Neural cell (in vitro differentiated cells): ENCODE results near the gene PFN3. TPM values are rescaled to one million over a fixed set of nuclear protein-coding genes. Genes with fewer than 3 reads are reported as not detected.
"Not testable (repeated sequence)": the region's sequence is repeated elsewhere in the genome, so short reads cannot be mapped to it uniquely, and the experiment has no call there.

Experiments
- H2AFZ ChIP-seq: fragments of 200-600, 300-800 bp; sonication (generic), shearing (Covaris generic); 2 replicates; pipeline ENCODE4 v1.6.0; 2014; ENCODE audit warnings: low read depth, mild to moderate bottlenecking, antibody characterized with exemption, low read length, moderate library complexity
- H3F3A ChIP-seq: fragments of 200-600 bp; shearing (Covaris generic); 2 replicates; pipeline ENCODE4 v1.6.1; 2016; ENCODE audit warnings: mild to moderate bottlenecking, moderate library complexity, mixed read lengths, antibody characterized with exemption, low read length; ENCODE audit not compliant: insufficient read depth, poor library complexity, severe bottlenecking
- H3K27ac ChIP-seq: fragments of 200-600, 300-800 bp; sonication (generic), shearing (Covaris generic); 2 replicates; pipeline ENCODE4 v1.5.1; 2014; ENCODE audit warnings: mild to moderate bottlenecking, low read length, moderate library complexity
- H3K27me3 ChIP-seq: fragments of 300-800, 200-600 bp; sonication (generic), shearing (Covaris generic); 2 replicates; pipeline ENCODE4 v1.6.0; 2014; ENCODE audit warnings: mild to moderate bottlenecking, low read depth, low read length, moderate library complexity; ENCODE audit not compliant: insufficient read depth
- H3K36me3 ChIP-seq: fragments of 300-800, 200-600 bp; sonication (generic), shearing (Covaris generic); 2 replicates; pipeline ENCODE4 v1.5.1; 2014; ENCODE audit warnings: mild to moderate bottlenecking, antibody characterized with exemption, low read length, moderate library complexity; ENCODE audit not compliant: insufficient read depth
- H3K4me2 ChIP-seq: fragments of 300-800, 200-600 bp; sonication (generic), shearing (Covaris generic); 2 replicates; pipeline ENCODE4 v1.6.0; 2014; ENCODE audit warnings: mild to moderate bottlenecking, low read length
- H3K4me3 ChIP-seq: fragments of 300-800, 200-600 bp; sonication (generic), shearing (Covaris generic); 2 replicates; pipeline ENCODE4 v1.5.1; 2014; ENCODE audit warnings: mild to moderate bottlenecking, low read length, moderate library complexity
- H3K79me2 ChIP-seq: fragments of 200-600 bp; shearing (Covaris generic); replicated peaks from 2 replicates; pipeline ENCODE4 v1.6.0; 2014; ENCODE audit warnings: mild to moderate bottlenecking, low read length, moderate library complexity; ENCODE audit not compliant: insufficient read depth
- H3K9ac ChIP-seq: fragments of 300-800, 200-600 bp; sonication (generic), shearing (Covaris generic); 2 replicates; pipeline ENCODE4 v1.6.1; 2016; ENCODE audit warnings: mild to moderate bottlenecking, low read length, mixed read lengths
- H3K9me2 ChIP-seq: fragments of 200-600 bp; shearing (Covaris generic); 2 replicates; pipeline ENCODE4 v1.6.1; 2016; ENCODE audit warnings: mild to moderate bottlenecking, low read length, mixed read lengths; ENCODE audit not compliant: insufficient read depth
- H3K9me3 ChIP-seq: fragments of 200-600, 300-800 bp; sonication (generic), shearing (Covaris generic); 2 replicates; pipeline ENCODE4 v1.6.1; 2016; ENCODE audit warnings: mild to moderate bottlenecking, mixed run types, low read length, moderate library complexity, mixed read lengths
- H4K20me1 ChIP-seq: fragments of 200-600 bp; shearing (Covaris generic); 2 replicates; pipeline ENCODE4 v1.6.1; 2016; ENCODE audit warnings: mild to moderate bottlenecking, mixed run types; ENCODE audit not compliant: insufficient read depth
- EP300 ChIP-seq: fragments of 450-650 bp; conservative IDR thresholded peaks from 2 replicates; pipeline ENCODE4 v1.6.1; 2014; ENCODE audit warnings: antibody characterized with exemption, mild to moderate bottlenecking, moderate library complexity; ENCODE audit not compliant: poor library complexity, severe bottlenecking
- EZH2 ChIP-seq: fragments of 200-600, 300-800 bp; shearing (Covaris generic), sonication (generic); IDR thresholded peaks from 2 replicates; pipeline ENCODE4 v1.6.1; 2014; ENCODE audit warnings: antibody characterized with exemption, low read length, borderline replicate concordance, mild to moderate bottlenecking; ENCODE audit not compliant: insufficient read depth, poor library complexity, severe bottlenecking
- MXI1 ChIP-seq: fragments of 450-650 bp; conservative IDR thresholded peaks from 2 replicates; pipeline ENCODE4 v1.6.1; 2014; ENCODE audit warnings: antibody characterized with exemption, mild to moderate bottlenecking; ENCODE audit not compliant: poor library complexity, severe bottlenecking
- POLR2AphosphoS5 ChIP-seq: IDR thresholded peaks from 2 replicates; pipeline ENCODE4 v1.6.1; 2012
- RAD21 ChIP-seq: fragments of 450-650 bp; conservative IDR thresholded peaks from 2 replicates; pipeline ENCODE4 v1.6.1; 2014; ENCODE audit warnings: antibody characterized with exemption, mild to moderate bottlenecking, moderate library complexity
- SMC3 ChIP-seq: fragments of 450-650 bp; conservative IDR thresholded peaks from 2 replicates; pipeline ENCODE4 v1.6.1; 2014; ENCODE audit warnings: antibody characterized with exemption, mild to moderate bottlenecking, moderate library complexity; ENCODE audit not compliant: poor library complexity
- TAF1 ChIP-seq: IDR thresholded peaks from 2 replicates; pipeline ENCODE4 v1.6.1; 2012; ENCODE audit warnings: low read depth
- polyA plus RNA-seq: library from polyadenylated mRNA; depleted of rRNA; stranded (reverse); fragments of >200 nt; gene quantifications from 2 replicates; pipeline ENCODE4 v1.2.3, GENCODE V29; 2014
- TF ChIP-seq, protein P1 (sequence below): fragments of 450-650 bp; IDR thresholded peaks from 2 replicates; pipeline ENCODE4 v1.5.1; 2014; ENCODE audit warnings: antibody characterized with exemption, mild to moderate bottlenecking, moderate library complexity; ENCODE audit not compliant: poor library complexity, severe bottlenecking
- TF ChIP-seq, protein P2 (sequence below): IDR thresholded peaks from 2 replicates; pipeline ENCODE4 v1.6.1; 2012; ENCODE audit warnings: borderline replicate concordance

PFN3 gene
- polyA plus RNA-seq, 1 donor from 2014 or later = not detected

DNA sequence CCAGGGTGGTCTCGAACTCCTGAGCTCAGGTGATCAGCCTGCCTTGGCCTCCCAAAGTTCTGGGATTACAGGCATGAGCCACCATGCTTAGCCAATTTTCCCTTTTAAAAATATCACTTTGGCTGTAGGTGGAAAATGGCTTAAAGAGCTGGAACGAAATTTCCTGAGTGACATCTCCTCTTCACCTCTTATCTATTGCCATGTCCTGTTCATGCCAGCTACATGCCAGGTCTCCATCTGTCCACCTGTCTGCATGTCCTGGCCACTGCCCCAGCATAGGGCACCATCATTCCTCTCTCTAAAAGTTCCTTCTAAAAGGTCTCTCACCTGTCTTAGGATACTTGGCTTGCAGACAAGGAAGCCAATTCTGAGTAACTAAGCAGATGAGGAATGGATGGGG is 23.2 kb upstream of the PFN3 start:
- H3K9me2 ChIP-seq = no peaks in the 10 kb centered on the region
- H2AFZ ChIP-seq = no peak overlapping the region

DNA sequence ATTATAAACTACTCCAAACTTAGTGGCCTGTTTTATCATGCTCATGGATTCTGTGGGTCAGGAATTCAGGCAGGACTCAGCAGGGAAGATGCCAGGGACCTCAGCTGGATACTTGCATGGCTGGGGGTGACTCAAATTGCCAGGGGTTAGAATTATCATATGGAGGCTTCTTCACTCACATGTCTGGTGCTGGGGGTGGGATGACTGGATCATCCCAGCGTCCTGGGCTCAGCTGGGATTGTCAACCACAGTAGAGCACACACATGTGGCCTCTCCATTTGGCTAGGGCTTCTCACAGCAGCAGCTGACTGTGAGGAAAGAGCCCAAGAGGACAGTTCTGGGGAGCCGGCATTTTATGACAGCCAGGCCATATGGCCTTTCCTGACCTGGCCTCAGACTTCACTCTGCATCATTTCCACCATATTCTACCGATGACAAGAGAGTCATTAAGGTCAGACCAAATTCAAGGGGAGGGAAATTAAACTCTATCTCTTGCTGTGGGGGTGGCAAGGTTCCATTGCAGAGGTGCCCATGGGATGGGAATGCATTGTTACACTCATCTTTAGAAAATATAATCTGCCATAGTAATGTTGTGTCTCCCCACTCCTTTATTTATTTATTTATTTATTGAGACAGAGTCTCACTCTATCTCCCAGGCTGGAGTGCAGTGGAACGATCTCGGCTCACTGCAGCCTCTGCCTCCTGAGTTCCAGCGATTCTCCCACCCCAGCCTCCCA is 20.8 kb upstream of the PFN3 start:
- no peaks in the 10 kb centered on the region for H3K36me3 ChIP-seq
- no peak overlapping the region for H3K4me2 ChIP-seq
- H3F3A ChIP-seq = no peaks in the 10 kb centered on the region
- H3K27ac ChIP-seq = no peak overlapping the region
- no peaks in the 10 kb centered on the region for H3K9me3 ChIP-seq
- H3K79me2 ChIP-seq = no peaks in the 10 kb centered on the region
- H3K27me3 ChIP-seq = no peaks in the 10 kb centered on the region
- H3K9ac ChIP-seq = no peak overlapping the region
- TF ChIP-seq, protein P1, sequence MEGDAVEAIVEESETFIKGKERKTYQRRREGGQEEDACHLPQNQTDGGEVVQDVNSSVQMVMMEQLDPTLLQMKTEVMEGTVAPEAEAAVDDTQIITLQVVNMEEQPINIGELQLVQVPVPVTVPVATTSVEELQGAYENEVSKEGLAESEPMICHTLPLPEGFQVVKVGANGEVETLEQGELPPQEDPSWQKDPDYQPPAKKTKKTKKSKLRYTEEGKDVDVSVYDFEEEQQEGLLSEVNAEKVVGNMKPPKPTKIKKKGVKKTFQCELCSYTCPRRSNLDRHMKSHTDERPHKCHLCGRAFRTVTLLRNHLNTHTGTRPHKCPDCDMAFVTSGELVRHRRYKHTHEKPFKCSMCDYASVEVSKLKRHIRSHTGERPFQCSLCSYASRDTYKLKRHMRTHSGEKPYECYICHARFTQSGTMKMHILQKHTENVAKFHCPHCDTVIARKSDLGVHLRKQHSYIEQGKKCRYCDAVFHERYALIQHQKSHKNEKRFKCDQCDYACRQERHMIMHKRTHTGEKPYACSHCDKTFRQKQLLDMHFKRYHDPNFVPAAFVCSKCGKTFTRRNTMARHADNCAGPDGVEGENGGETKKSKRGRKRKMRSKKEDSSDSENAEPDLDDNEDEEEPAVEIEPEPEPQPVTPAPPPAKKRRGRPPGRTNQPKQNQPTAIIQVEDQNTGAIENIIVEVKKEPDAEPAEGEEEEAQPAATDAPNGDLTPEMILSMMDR = no peak
- TF ChIP-seq MXI1 = no peak
- no peak for TF ChIP-seq RAD21
- no peak for TF ChIP-seq POLR2AphosphoS5
- TF ChIP-seq TAF1 = no peak
- no peak for TF ChIP-seq EZH2
- TF ChIP-seq, protein P2, sequence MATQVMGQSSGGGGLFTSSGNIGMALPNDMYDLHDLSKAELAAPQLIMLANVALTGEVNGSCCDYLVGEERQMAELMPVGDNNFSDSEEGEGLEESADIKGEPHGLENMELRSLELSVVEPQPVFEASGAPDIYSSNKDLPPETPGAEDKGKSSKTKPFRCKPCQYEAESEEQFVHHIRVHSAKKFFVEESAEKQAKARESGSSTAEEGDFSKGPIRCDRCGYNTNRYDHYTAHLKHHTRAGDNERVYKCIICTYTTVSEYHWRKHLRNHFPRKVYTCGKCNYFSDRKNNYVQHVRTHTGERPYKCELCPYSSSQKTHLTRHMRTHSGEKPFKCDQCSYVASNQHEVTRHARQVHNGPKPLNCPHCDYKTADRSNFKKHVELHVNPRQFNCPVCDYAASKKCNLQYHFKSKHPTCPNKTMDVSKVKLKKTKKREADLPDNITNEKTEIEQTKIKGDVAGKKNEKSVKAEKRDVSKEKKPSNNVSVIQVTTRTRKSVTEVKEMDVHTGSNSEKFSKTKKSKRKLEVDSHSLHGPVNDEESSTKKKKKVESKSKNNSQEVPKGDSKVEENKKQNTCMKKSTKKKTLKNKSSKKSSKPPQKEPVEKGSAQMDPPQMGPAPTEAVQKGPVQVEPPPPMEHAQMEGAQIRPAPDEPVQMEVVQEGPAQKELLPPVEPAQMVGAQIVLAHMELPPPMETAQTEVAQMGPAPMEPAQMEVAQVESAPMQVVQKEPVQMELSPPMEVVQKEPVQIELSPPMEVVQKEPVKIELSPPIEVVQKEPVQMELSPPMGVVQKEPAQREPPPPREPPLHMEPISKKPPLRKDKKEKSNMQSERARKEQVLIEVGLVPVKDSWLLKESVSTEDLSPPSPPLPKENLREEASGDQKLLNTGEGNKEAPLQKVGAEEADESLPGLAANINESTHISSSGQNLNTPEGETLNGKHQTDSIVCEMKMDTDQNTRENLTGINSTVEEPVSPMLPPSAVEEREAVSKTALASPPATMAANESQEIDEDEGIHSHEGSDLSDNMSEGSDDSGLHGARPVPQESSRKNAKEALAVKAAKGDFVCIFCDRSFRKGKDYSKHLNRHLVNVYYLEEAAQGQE = no peak
- TF ChIP-seq SMC3 = no peak
- no peak for TF ChIP-seq EP300
- no peak overlapping the region for H3K4me3 ChIP-seq
- H4K20me1 ChIP-seq = no peaks in the 10 kb centered on the region
- no peak overlapping the region for H2AFZ ChIP-seq
- H3K9me2 ChIP-seq = no peaks in the 10 kb centered on the region

More for the DNA sequence above, 23.2 kb upstream of the PFN3 start:
- H3K9me3 ChIP-seq = no peaks in the 10 kb centered on the region
- H3K36me3 ChIP-seq = no peaks in the 10 kb centered on the region
- H3K9ac ChIP-seq = no peak overlapping the region
- H3K79me2 ChIP-seq = peaks cover 16% of the 10 kb centered on the region
- no peak for TF ChIP-seq SMC3
- TF ChIP-seq TAF1 = no peak
- TF ChIP-seq EP300 = no peak
- no peak for TF ChIP-seq MXI1
- TF ChIP-seq EZH2 = no peak
- TF ChIP-seq, protein P2 = no peak
- no peak for TF ChIP-seq RAD21
- TF ChIP-seq, protein P1 = no peak
- TF ChIP-seq POLR2AphosphoS5 = no peak
- no peak overlapping the region for H3K4me3 ChIP-seq
- no peaks in the 10 kb centered on the region for H4K20me1 ChIP-seq
- no peak overlapping the region for H3K4me2 ChIP-seq
- no peak overlapping the region for H3K27ac ChIP-seq
- no peaks in the 10 kb centered on the region for H3F3A ChIP-seq
- no peaks in the 10 kb centered on the region for H3K27me3 ChIP-seq

DNA sequence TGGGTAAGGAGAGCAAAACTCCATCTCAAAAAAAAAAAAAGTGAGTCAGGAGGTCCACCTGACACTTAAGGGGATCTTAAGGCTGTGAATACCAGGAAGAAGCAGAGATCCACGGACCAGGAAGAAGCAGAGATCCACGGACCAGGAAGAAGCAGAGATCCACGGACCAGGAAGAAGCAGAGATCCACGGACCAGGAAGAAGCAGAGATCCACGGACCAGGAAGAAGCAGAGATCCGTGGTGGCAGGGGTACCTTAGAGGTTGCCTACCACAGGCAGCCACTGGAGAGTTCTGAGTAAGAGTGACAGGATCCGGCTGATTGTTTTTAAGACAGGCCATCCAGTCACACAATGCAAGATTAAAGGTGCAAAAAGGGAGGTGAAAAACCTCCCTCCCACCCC is 20.0 kb upstream of the PFN3 start:
- not testable (repeated sequence) for H3K9me3 ChIP-seq, H3K4me2 ChIP-seq, H2AFZ ChIP-seq, H3K36me3 ChIP-seq, H3K27ac ChIP-seq, H3K27me3 ChIP-seq, H3K4me3 ChIP-seq, H4K20me1 ChIP-seq, H3K9ac ChIP-seq, H3K9me2 ChIP-seq, H3K79me2 ChIP-seq, H3F3A ChIP-seq
